Brain microvascular endothelial cell (primary cell): ENCODE data around the gene KIAA1614.

ENCODE experiments used
- DNase-seq: peaks from one replicate; pipeline ENCODE4 v3.0.0-alpha.2; 2020
- H3K27ac ChIP-seq: fragments of 250-450 bp; sonication (Bioruptor Pico); 2 replicates; pipeline ENCODE4 v1.5.1; 2020; ENCODE audit warnings: mild to moderate bottlenecking, moderate library complexity
- H3K27me3 ChIP-seq: fragments of 250-450 bp; sonication (Bioruptor Pico); replicated peaks from 2 replicates; pipeline ENCODE4 v1.5.1; 2020; ENCODE audit warnings: mild to moderate bottlenecking
- H3K36me3 ChIP-seq: fragments of 250-450 bp; sonication (Bioruptor Pico); replicated peaks from 2 replicates; pipeline ENCODE4 v1.5.1; 2020; ENCODE audit warnings: mild to moderate bottlenecking
- H3K4me3 ChIP-seq: 2 replicates; pipeline ENCODE4 v1.5.1; 2011; ENCODE audit warnings: low read depth, mild to moderate bottlenecking, control low read depth, low read length, moderate library complexity
- in situ Hi-C: cut with HindIII; loops from 2 replicates; pipeline ENCODE4 v1.10.0; 2017; ENCODE audit warnings: low sequenced_read_pairs, low pct_ligation_motif_present
- TF ChIP-seq, protein P1 (sequence below): IDR thresholded peaks from 2 replicates; pipeline ENCODE4 v1.5.1; 2011; ENCODE audit warnings: low read depth, mild to moderate bottlenecking, moderate library complexity, low read length, control low read depth, inconsistent platforms; ENCODE audit errors: missing control alignments

Gene KIAA1614

DNA sequence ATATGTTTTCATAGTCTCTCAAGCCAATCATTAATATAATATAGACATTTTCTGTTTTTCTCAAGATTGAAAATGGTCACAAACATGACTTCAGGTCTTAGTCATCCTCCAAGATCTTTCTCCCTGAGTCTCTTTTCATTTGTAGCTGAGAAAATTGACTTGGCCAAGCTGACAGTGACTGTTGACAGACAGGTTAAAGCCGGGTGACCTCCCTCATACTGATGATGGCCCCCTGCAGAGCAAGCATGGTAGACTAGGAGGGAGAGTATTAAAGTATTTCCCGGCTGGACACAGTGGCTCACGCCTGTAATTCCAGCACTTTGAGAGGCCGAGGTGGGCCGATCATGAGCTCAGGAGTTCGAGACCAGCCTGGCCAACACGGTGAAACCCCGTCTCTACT, 6.8 kb upstream of the KIAA1614 start:
- H3K4me3 ChIP-seq: no peak overlapping the region
- TF ChIP-seq, protein P1, sequence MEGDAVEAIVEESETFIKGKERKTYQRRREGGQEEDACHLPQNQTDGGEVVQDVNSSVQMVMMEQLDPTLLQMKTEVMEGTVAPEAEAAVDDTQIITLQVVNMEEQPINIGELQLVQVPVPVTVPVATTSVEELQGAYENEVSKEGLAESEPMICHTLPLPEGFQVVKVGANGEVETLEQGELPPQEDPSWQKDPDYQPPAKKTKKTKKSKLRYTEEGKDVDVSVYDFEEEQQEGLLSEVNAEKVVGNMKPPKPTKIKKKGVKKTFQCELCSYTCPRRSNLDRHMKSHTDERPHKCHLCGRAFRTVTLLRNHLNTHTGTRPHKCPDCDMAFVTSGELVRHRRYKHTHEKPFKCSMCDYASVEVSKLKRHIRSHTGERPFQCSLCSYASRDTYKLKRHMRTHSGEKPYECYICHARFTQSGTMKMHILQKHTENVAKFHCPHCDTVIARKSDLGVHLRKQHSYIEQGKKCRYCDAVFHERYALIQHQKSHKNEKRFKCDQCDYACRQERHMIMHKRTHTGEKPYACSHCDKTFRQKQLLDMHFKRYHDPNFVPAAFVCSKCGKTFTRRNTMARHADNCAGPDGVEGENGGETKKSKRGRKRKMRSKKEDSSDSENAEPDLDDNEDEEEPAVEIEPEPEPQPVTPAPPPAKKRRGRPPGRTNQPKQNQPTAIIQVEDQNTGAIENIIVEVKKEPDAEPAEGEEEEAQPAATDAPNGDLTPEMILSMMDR: no peak
- no peak for DNase-seq
- in situ Hi-C loops: no loop called here
- no peaks in the 10 kb centered on the region for H3K36me3 ChIP-seq
- no peaks in the 10 kb centered on the region for H3K27me3 ChIP-seq
- no peak overlapping the region for H3K27ac ChIP-seq

DNA sequence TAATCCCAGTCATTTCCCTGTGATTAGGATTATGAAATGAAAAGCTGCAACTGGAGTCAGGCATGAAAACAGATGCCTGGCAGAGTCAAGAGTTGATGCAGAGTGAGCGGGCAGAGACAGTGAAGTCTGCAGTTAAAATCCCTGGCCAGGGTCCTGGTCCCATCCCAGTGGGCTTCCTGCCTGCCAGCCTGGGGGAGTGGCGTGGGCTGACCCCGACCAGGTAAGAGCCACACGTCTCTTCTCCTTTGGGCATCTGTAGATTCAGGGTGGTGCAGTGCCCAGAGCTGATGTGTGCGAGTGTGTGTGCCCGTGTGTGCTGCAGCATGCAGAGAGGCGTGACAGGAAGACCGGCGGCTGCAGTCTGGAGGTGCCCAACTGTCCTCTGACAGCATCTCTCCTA, 6.2 kb upstream of the KIAA1614 start:
- DNase-seq: no peak
- no peaks in the 10 kb centered on the region for H3K27me3 ChIP-seq
- no peak overlapping the region for H3K27ac ChIP-seq
- TF ChIP-seq, protein P1: no peak
- no peaks in the 10 kb centered on the region for H3K36me3 ChIP-seq
- no peak overlapping the region for H3K4me3 ChIP-seq
- in situ Hi-C loops: no loop called here

DNA sequence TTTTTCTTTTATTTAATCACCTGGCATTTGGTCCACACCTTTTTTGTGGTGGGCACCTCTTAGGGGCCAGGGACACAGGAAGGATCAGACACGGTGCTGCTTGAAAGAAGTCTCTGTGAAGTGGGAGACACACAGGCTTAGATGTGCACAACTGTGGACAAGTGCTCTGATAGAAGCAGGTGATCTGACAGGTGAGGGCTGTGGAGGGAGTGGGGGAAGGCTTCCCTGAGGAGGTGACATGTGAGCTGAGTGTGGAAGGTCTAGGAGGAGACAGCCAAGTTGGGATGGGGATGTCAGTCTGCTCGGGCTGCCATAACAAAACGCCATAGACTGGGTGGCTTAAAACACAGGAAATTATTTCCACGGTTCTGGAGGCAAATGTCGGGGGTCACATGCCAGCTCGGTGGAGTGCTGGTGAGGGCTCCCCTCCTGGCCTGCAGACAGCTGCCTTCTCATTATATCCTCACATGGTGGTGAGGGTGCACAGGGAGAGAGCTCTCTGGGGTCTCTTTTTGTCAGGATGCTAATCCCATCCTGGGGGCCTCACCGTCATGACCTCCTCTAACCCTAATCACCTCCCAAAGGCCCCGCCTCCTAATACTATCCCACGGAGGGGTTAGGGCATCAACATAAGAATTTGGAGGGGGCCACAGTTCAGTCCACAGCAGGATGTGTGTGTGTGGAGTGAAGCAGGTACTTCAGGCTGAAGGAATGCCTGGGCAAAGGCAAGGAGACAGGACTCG, 5.2 kb upstream of the KIAA1614 start:
- Histone ChIP-seq H3K27ac (no peak overlapping the region), H3K27me3 (no peaks in the 10 kb centered on the region), H3K36me3 (no peaks in the 10 kb centered on the region), H3K4me3 (no peak overlapping the region)
- TF ChIP-seq, protein P1: no peak
- DNase-seq: no peak
- in situ Hi-C loops: no loop called here

DNA sequence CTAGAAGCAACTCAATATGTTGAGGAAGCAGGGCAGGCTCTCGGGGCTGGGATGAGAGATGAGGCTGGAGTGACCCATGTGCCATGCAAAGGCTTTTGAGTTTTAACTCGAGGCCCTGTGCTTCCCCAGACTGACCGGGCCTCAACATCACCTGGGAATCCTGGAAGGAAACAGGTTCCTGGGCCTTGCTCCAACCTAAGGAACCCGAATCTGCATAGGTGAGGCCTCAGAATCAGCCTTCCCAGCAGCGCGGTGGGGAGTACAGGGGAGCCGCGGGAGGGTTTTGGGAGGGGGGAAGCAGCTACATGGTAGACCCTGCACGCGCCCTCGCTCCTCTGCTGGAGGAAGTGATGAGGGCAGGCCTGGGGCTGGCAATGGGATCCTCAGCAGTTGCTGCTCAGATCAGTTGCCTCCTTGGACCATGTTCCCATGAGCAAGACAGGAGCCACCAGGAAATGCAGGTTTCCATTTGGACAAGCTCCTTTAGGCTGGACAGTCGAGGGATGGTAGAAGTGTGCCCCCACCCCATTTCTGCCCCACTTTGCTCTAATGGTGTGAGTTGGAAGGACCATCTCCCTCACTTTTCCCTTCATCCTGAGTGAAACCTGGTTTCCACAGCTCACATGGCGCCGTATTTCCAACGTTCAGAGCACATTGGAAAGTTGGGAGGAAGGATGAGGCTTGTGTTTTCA, 4.5 kb upstream of the KIAA1614 start:
- TF ChIP-seq, protein P1: no peak
- H3K27me3 ChIP-seq: no peaks in the 10 kb centered on the region
- H3K4me3 ChIP-seq: no peak overlapping the region
- no peak for DNase-seq
- H3K36me3 ChIP-seq: no peaks in the 10 kb centered on the region
- in situ Hi-C loops: no loop called here
- no peak overlapping the region for H3K27ac ChIP-seq

DNA sequence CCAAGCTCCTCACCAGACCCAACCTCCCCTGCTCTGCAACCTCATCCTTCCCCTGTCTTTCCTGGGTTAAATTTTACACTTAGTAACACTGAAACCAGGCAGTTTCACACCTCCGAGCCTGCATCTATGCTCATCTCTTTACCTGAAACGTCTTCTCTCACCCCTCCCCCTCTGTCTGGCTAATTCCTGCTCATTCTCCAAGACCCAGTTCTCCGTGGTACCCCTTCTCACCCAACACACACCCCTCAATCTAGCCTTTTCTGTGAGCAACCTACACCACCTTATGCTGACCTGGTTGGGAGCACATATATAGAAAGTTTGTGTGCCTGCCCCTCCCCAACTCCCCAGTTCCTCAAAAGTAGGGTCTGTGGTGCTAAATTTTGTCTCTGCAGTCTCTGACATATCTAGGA, 3.7 kb upstream of the KIAA1614 start:
- no peaks in the 10 kb centered on the region for H3K27me3 ChIP-seq
- TF ChIP-seq, protein P1: no peak
- H3K36me3 ChIP-seq: no peaks in the 10 kb centered on the region
- H3K27ac ChIP-seq: no peak overlapping the region
- H3K4me3 ChIP-seq: no peak overlapping the region
- in situ Hi-C loops: no loop called here
- no peak for DNase-seq
